Keratinocyte (primary cell): ENCODE results near the gene LDLRAD4.

Source experiments
- EZH2 ChIP-seq: IDR thresholded peaks from one replicate; pipeline ENCODE4 v1.6.1; 2012; ENCODE audit warnings: inconsistent platforms, mild to moderate bottlenecking, low read length, moderate library complexity
- TF ChIP-seq, protein P1 (sequence below), 3 experiments: IDR thresholded peaks in 1 of 3; conservative IDR thresholded peaks in 1 of 3; optimal IDR thresholded peaks in 1 of 3; 2 replicates in 2 of 3; 3 replicates in 1 of 3; pipeline versions ENCODE3 to v1.5.1; 2011; ENCODE audit warnings: low read length in 3 of 3, mild to moderate bottlenecking in 3 of 3, moderate library complexity in 2 of 3, control low read depth in 1 of 3, inconsistent platforms in 1 of 3; ENCODE audit not compliant: insufficient read depth in 2 of 3; ENCODE audit errors: extremely low read depth in 1 of 3

DNA sequence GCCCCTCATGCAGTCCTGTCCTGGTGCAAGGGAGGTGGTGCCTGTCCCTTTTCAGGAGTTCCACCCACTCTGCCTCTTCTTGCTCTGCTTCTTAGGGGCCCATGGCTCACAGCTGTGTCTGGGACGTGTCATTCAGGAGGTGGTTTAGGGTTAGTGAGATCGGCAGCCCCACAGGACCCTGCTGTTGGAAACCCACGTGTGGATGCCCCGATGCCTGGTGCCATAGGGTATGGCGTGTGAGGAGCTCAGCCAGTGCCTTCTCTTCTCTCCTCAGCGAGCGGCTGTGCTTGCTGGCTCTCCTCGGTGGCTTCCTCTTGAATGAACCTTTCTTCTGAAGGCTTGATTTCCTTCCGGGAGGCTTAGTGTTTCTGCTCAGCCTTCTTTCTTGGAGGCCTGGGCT, 55.2 kb downstream of the LDLRAD4 start:
- TF ChIP-seq, protein P1, sequence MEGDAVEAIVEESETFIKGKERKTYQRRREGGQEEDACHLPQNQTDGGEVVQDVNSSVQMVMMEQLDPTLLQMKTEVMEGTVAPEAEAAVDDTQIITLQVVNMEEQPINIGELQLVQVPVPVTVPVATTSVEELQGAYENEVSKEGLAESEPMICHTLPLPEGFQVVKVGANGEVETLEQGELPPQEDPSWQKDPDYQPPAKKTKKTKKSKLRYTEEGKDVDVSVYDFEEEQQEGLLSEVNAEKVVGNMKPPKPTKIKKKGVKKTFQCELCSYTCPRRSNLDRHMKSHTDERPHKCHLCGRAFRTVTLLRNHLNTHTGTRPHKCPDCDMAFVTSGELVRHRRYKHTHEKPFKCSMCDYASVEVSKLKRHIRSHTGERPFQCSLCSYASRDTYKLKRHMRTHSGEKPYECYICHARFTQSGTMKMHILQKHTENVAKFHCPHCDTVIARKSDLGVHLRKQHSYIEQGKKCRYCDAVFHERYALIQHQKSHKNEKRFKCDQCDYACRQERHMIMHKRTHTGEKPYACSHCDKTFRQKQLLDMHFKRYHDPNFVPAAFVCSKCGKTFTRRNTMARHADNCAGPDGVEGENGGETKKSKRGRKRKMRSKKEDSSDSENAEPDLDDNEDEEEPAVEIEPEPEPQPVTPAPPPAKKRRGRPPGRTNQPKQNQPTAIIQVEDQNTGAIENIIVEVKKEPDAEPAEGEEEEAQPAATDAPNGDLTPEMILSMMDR (optimal IDR thresholded peaks at IDR 0.05 in 1 of 3, IDR thresholded peaks at IDR 0.05 in 1 of 3, conservative IDR thresholded peaks at IDR 0.05 in 1 of 3; ENCODE audit: extremely low read depth in 1 of 3, insufficient read depth in 2 of 3, low read length in 3 of 3), result no peak
- TF ChIP-seq EZH2, result no peak
